ENCODE results near the gene FTO.

DNA sequence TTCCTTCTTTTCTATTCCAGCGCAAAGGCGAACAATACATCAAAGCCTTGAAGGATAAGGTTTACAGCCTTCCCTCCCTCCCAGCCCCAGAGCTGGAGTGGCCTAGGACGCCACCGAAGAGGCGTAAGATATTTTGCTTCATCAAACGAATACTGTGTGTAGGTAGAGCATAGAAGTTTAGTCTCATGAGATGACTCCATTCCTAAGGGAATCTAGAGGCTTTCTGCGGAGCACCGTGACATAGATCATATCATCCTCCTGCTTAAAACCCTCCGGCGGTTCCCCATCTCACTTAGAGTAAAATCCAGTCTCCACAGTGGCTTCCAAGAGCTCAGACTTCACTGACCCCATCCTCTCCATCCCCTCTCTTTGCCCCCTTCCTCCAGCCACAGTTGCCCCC lies 390.7 kb downstream of the FTO start:
- TF ChIP-seq, protein P1, sequence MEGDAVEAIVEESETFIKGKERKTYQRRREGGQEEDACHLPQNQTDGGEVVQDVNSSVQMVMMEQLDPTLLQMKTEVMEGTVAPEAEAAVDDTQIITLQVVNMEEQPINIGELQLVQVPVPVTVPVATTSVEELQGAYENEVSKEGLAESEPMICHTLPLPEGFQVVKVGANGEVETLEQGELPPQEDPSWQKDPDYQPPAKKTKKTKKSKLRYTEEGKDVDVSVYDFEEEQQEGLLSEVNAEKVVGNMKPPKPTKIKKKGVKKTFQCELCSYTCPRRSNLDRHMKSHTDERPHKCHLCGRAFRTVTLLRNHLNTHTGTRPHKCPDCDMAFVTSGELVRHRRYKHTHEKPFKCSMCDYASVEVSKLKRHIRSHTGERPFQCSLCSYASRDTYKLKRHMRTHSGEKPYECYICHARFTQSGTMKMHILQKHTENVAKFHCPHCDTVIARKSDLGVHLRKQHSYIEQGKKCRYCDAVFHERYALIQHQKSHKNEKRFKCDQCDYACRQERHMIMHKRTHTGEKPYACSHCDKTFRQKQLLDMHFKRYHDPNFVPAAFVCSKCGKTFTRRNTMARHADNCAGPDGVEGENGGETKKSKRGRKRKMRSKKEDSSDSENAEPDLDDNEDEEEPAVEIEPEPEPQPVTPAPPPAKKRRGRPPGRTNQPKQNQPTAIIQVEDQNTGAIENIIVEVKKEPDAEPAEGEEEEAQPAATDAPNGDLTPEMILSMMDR (conservative IDR thresholded peaks at IDR 0.05 in 1 of 2, IDR thresholded peaks at IDR 0.05 in 1 of 2; ENCODE audit: extremely low read depth in 1 of 2, insufficient read depth in 1 of 2, low read depth in 1 of 2, low read length in 2 of 2) = no peak
- TF ChIP-seq EZH2 (IDR thresholded peaks at IDR 0.05; ENCODE audit: borderline replicate concordance, low read length) = no peak

All from mammary epithelial cell (primary cell).